ENCODE measurements around the gene MUC5B.

Gene MUC5B

GRCh38 chr11:1283091-1283511 lies 60.2 kb downstream of the MUC5B start:
- ChIA-PET CTCF (no interaction called here), POLR2A (no interaction called here)
- DNase-seq (ENCODE audit: extremely low spot score): no peak
- TF ChIP-seq CTCF (IDR thresholded peaks at IDR 0.05; ENCODE audit: control extremely low read depth, extremely low read depth, low read depth, missing control alignments): no peak

GRCh38 chr11:1283906-1284305 lies 61.0 kb downstream of the MUC5B start:
- TF ChIP-seq CTCF (IDR thresholded peaks at IDR 0.05; ENCODE audit: control extremely low read depth, extremely low read depth, low read depth, missing control alignments): no peak
- no peak for DNase-seq (ENCODE audit: extremely low spot score)
- POLR2A ChIA-PET: no interaction called here
- CTCF ChIA-PET: no interaction called here

- CTCF ChIA-PET: interaction anchor here (0.9 kb wide), 1 partner anchor 16 kb away, joined by 5 read pairs; no protein-coding TSS in a partner anchor
- DNase-seq (ENCODE audit: extremely low spot score): no peak
- POLR2A ChIA-PET: no interaction called here
- TF ChIP-seq CTCF (IDR thresholded peaks at IDR 0.05; ENCODE audit: control extremely low read depth, extremely low read depth, low read depth, missing control alignments): no peak
Observed at GRCh38 chr11:1285316-1285744, 62.5 kb downstream of the MUC5B start.

GRCh38 chr11:1285876-1286275 lies 63.0 kb downstream of the MUC5B start:
- no peak for DNase-seq (ENCODE audit: extremely low spot score)
- no peak for TF ChIP-seq CTCF (IDR thresholded peaks at IDR 0.05; ENCODE audit: control extremely low read depth, extremely low read depth, low read depth, missing control alignments)
- CTCF ChIA-PET: interaction anchor here (0.9 kb wide), 1 partner anchor 16 kb away, joined by 5 read pairs; no protein-coding TSS in a partner anchor
- POLR2A ChIA-PET: no interaction called here

- DNase-seq (ENCODE audit: extremely low spot score): no peak
- ChIA-PET CTCF (no interaction called here), POLR2A (no interaction called here)
- TF ChIP-seq CTCF (IDR thresholded peaks at IDR 0.05; ENCODE audit: control extremely low read depth, extremely low read depth, low read depth, missing control alignments): no peak
Observed at GRCh38 chr11:1287928-1288327, 65.1 kb downstream of the MUC5B start.

GRCh38 chr11:1288426-1289151 lies 65.7 kb downstream of the MUC5B start:
- no peak for TF ChIP-seq CTCF (IDR thresholded peaks at IDR 0.05; ENCODE audit: control extremely low read depth, extremely low read depth, low read depth, missing control alignments)
- no peak for DNase-seq (ENCODE audit: extremely low spot score)
- CTCF ChIA-PET: no interaction called here
- POLR2A ChIA-PET: no interaction called here

Measured in GM10248 (cell line).